ENCODE data around the gene SMPD2. TPM values are rescaled to one million over a fixed set of nuclear protein-coding genes. Genes with fewer than 3 reads are reported as not detected.

Gene SMPD2
- polyA plus RNA-seq, 6 donors from 2014 or later: 24.1 to 45.5 (median 33.5) TPM

- H3K27me3 Mint-ChIP-seq: no peaks in the 10 kb centered on the region
Observed at GRCh38 chr6:109471105-109471810, 30.7 kb downstream of the SMPD2 start.

GRCh38 chr6:109472132-109472995 is 31.8 kb downstream of the SMPD2 start:
- no peak for DNase-seq

More at GRCh38 chr6:109471105-109471810, 30.7 kb downstream of the SMPD2 start:
- H3K9me3 Mint-ChIP-seq: peaks cover 0 to 1% (median 0%) of the 10 kb centered on the region in 7 donors
- H3K27ac Mint-ChIP-seq: peak overlapping the region in 5 of 6 donors; percentile 59 to 92 (median 88)
- peaks cover 44 to 72% (median 57%) of the 10 kb centered on the region in 3 donors for H3K4me1 Mint-ChIP-seq
- ATAC-seq (ENCODE audit: low read depth in 2 of 2): no peak
- DNase-seq: no peak
- peak overlapping the region in 1 of 8 donors; percentile 8 for H3K4me3 Mint-ChIP-seq
- peaks cover 32 to 56% of the 10 kb centered on the region in 2 donors for H3K36me3 Mint-ChIP-seq

GRCh38 chr6:109473120-109473519 is 32.6 kb downstream of the SMPD2 start:
- H3K27me3 Mint-ChIP-seq: no peaks in the 10 kb centered on the region
- H3K9me3 Mint-ChIP-seq: peaks cover 0 to 1% (median 0%) of the 10 kb centered on the region in 7 donors
- H3K36me3 Mint-ChIP-seq: peaks cover 27 to 48% of the 10 kb centered on the region in 2 donors
- no peak for ATAC-seq (ENCODE audit: low read depth in 2 of 2)
- peaks cover 52 to 82% (median 63%) of the 10 kb centered on the region in 3 donors for H3K4me1 Mint-ChIP-seq
- no peak for DNase-seq
- peak overlapping the region in 5 of 6 donors; percentile 15 to 95 (median 63) for H3K27ac Mint-ChIP-seq
- peak overlapping the region in 5 of 8 donors; percentile 30 to 84 (median 46) for H3K4me3 Mint-ChIP-seq

More at GRCh38 chr6:109472132-109472995, 31.8 kb downstream of the SMPD2 start:
- H3K27me3 Mint-ChIP-seq: no peaks in the 10 kb centered on the region
- ATAC-seq (ENCODE audit: low read depth in 2 of 2): peak; percentile 91 to 95
- peaks cover 32 to 55% of the 10 kb centered on the region in 2 donors for H3K36me3 Mint-ChIP-seq
- peak overlapping the region; percentile 63 to 96 (median 83) for H3K27ac Mint-ChIP-seq
- peaks cover 50 to 79% (median 63%) of the 10 kb centered on the region in 3 donors for H3K4me1 Mint-ChIP-seq
- H3K4me3 Mint-ChIP-seq: peak overlapping the region; percentile 30 to 84 (median 64)
- peaks cover 0 to 1% (median 0%) of the 10 kb centered on the region in 7 donors for H3K9me3 Mint-ChIP-seq

GRCh38 chr6:109474995-109475394 is 34.5 kb downstream of the SMPD2 start:
- Mint-ChIP-seq H3K4me1 (peaks cover 55 to 87% (median 69%) of the 10 kb centered on the region in 3 donors), H3K9me3 (peaks cover 0 to 1% (median 0%) of the 10 kb centered on the region in 7 donors), H3K36me3 (peaks cover 25 to 48% of the 10 kb centered on the region in 2 donors), H3K4me3 (peak overlapping the region in 1 of 8 donors; percentile 61), H3K27me3 (no peaks in the 10 kb centered on the region), H3K27ac (peak overlapping the region in 3 of 6 donors; percentile 1 to 60 (median 8))
- DNase-seq (no peak), ATAC-seq (ENCODE audit: low read depth in 2 of 2) (no peak)

GRCh38 chr6:109475625-109476024 is 35.1 kb downstream of the SMPD2 start:
- DNase-seq (no peak), ATAC-seq (ENCODE audit: low read depth in 2 of 2) (no peak)
- Mint-ChIP-seq H3K4me3 (peak overlapping the region in 2 of 8 donors; percentile 16 to 39), H3K27me3 (no peaks in the 10 kb centered on the region), H3K9me3 (peaks cover 0 to 1% (median 0%) of the 10 kb centered on the region in 7 donors), H3K27ac (peak overlapping the region in 3 of 6 donors; percentile 44 to 93 (median 60)), H3K4me1 (peaks cover 61 to 87% (median 74%) of the 10 kb centered on the region in 3 donors), H3K36me3 (peaks cover 22 to 51% of the 10 kb centered on the region in 2 donors)

GRCh38 chr6:109477184-109477583 is 36.7 kb downstream of the SMPD2 start:
- Mint-ChIP-seq H3K36me3 (peaks cover 34 to 50% of the 10 kb centered on the region in 2 donors), H3K27ac (peak overlapping the region in 5 of 6 donors; percentile 70 to 96 (median 93)), H3K27me3 (no peaks in the 10 kb centered on the region), H3K9me3 (peaks cover 0 to 1% (median 0%) of the 10 kb centered on the region in 7 donors), H3K4me1 (peaks cover 62 to 88% (median 73%) of the 10 kb centered on the region in 3 donors), H3K4me3 (peak overlapping the region; percentile 81 to 97 (median 88))
- DNase-seq (no peak), ATAC-seq (ENCODE audit: low read depth in 2 of 2) (no peak)

GRCh38 chr6:109477725-109478124 is 37.2 kb downstream of the SMPD2 start:
- Mint-ChIP-seq H3K9me3 (peaks cover 0 to 1% (median 0%) of the 10 kb centered on the region in 7 donors), H3K36me3 (peaks cover 34 to 45% of the 10 kb centered on the region in 2 donors), H3K27me3 (no peaks in the 10 kb centered on the region), H3K27ac (peak overlapping the region in 5 of 6 donors; percentile 86 to 96 (median 93)), H3K4me3 (peak overlapping the region; percentile 81 to 97 (median 88)), H3K4me1 (peaks cover 60 to 86% (median 68%) of the 10 kb centered on the region in 3 donors)
- no peak for ATAC-seq (ENCODE audit: low read depth in 2 of 2)
- no peak for DNase-seq

GRCh38 chr6:109478222-109478805 is 37.8 kb downstream of the SMPD2 start:
- Mint-ChIP-seq H3K36me3 (peaks cover 29 to 42% of the 10 kb centered on the region in 2 donors), H3K27ac (peak overlapping the region; percentile 91 to 98 (median 95)), H3K4me1 (peaks cover 54 to 80% (median 62%) of the 10 kb centered on the region in 3 donors), H3K4me3 (peak overlapping the region; percentile 81 to 97 (median 90)), H3K27me3 (no peaks in the 10 kb centered on the region), H3K9me3 (peaks cover 0 to 1% (median 0%) of the 10 kb centered on the region in 7 donors)
- DNase-seq (no peak), ATAC-seq (ENCODE audit: low read depth in 2 of 2) (no peak)

- H3K36me3 Mint-ChIP-seq: peaks cover 25 to 39% of the 10 kb centered on the region in 2 donors
- ATAC-seq (ENCODE audit: low read depth in 2 of 2): no peak
- no peaks in the 10 kb centered on the region for H3K27me3 Mint-ChIP-seq
- H3K27ac Mint-ChIP-seq: peak overlapping the region; percentile 73 to 98 (median 94)
- H3K4me3 Mint-ChIP-seq: peak overlapping the region; percentile 81 to 97 (median 90)
- H3K9me3 Mint-ChIP-seq: peaks cover 0 to 1% (median 0%) of the 10 kb centered on the region in 7 donors
- peak; percentile 24 for DNase-seq
- peaks cover 55 to 78% (median 62%) of the 10 kb centered on the region in 3 donors for H3K4me1 Mint-ChIP-seq
Observed at GRCh38 chr6:109478841-109479624, 38.5 kb downstream of the SMPD2 start.

GRCh38 chr6:109480993-109481480 is 40.5 kb downstream of the SMPD2 start:
- ATAC-seq (ENCODE audit: low read depth in 2 of 2) (no peak), DNase-seq (no peak)
- peak overlapping the region in 5 of 6 donors; percentile 5 to 96 (median 81) for H3K27ac Mint-ChIP-seq
- no peaks in the 10 kb centered on the region for H3K27me3 Mint-ChIP-seq
- peak overlapping the region; percentile 90 to 98 (median 94) for H3K4me3 Mint-ChIP-seq
- peaks cover 25 to 29% of the 10 kb centered on the region in 2 donors for H3K36me3 Mint-ChIP-seq
- H3K9me3 Mint-ChIP-seq: no peaks in the 10 kb centered on the region
- H3K4me1 Mint-ChIP-seq: peaks cover 60 to 73% (median 62%) of the 10 kb centered on the region in 3 donors

GRCh38 chr6:109482905-109483734 is 42.6 kb downstream of the SMPD2 start, which contains the start of gene ZBTB24:
Gene ZBTB24 (minus strand): TSS chr6:109483219. CDS start chr6:109482026, 1,193 bp downstream.
- peak; percentile 81 to 82 for ATAC-seq (ENCODE audit: low read depth in 2 of 2)
- peak; percentile 91 for DNase-seq
- Mint-ChIP-seq H3K27me3 (no peaks in the 10 kb centered on the region), H3K27ac (peak within 1 kb of the TSS; percentile 91 to 99 (median 95)), H3K4me3 (peak within 1 kb of the TSS; percentile 90 to 98 (median 94)), H3K4me1 (peaks cover 43 to 52% (median 46%) of the 10 kb centered on the region in 3 donors), H3K36me3 (peaks cover 25 to 27% of the 10 kb centered on the region in 2 donors), H3K9me3 (no peaks in the 10 kb centered on the region)
